Measurements from ENCODE around the gene VIT. TPM values are rescaled to one million over a fixed set of nuclear protein-coding genes. Genes with fewer than 3 reads are reported as not detected.

The VIT gene
- total RNA-seq, 1 donor from 2014 or later = 0.32 TPM

GRCh38 chr2:36831185-36831584, 134.7 kb downstream of the VIT start:
- Histone ChIP-seq H3K27ac (no peak overlapping the region), H3K9me3 (no peaks in the 10 kb centered on the region), H3K27me3 (no peaks in the 10 kb centered on the region), H3K4me1 (no peaks in the 10 kb centered on the region), H3K4me3 (no peak overlapping the region), H3K36me3 (no peaks in the 10 kb centered on the region)
- TF ChIP-seq, protein P1, sequence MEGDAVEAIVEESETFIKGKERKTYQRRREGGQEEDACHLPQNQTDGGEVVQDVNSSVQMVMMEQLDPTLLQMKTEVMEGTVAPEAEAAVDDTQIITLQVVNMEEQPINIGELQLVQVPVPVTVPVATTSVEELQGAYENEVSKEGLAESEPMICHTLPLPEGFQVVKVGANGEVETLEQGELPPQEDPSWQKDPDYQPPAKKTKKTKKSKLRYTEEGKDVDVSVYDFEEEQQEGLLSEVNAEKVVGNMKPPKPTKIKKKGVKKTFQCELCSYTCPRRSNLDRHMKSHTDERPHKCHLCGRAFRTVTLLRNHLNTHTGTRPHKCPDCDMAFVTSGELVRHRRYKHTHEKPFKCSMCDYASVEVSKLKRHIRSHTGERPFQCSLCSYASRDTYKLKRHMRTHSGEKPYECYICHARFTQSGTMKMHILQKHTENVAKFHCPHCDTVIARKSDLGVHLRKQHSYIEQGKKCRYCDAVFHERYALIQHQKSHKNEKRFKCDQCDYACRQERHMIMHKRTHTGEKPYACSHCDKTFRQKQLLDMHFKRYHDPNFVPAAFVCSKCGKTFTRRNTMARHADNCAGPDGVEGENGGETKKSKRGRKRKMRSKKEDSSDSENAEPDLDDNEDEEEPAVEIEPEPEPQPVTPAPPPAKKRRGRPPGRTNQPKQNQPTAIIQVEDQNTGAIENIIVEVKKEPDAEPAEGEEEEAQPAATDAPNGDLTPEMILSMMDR (IDR thresholded peaks at IDR 0.05) = no peak
- intact Hi-C loops (cut with DNase I) = no loop called here
- ATAC-seq (no peak), DNase-seq (no peak)

DNA sequence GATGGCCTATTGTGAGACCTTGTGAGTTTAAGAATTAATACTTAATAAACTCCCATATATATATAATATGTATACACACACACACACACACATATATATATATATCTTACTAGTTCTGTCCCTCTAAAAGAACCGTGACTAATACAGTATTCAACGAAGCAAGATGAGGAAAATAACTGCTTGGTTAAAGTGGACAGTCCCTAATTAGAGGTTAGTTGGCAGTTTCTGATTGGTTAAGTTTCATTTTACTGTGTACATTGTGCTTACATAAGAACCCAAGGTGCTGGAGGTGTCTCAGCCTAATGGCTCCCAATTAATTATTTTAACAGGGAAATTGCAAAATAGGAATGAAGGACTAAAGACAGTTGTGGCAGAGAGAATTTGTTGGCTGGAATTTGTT, 137.7 kb downstream of the VIT start:
- no peak overlapping the region for H3K27ac ChIP-seq
- DNase-seq = no peak
- H3K4me3 ChIP-seq = no peak overlapping the region
- no peaks in the 10 kb centered on the region for H3K36me3 ChIP-seq
- H3K4me1 ChIP-seq = no peaks in the 10 kb centered on the region
- no peak for ATAC-seq
- H3K9me3 ChIP-seq = no peaks in the 10 kb centered on the region
- TF ChIP-seq, protein P1 (IDR thresholded peaks at IDR 0.05) = no peak
- H3K27me3 ChIP-seq = no peaks in the 10 kb centered on the region
- intact Hi-C loops (cut with DNase I) = no loop called here

DNA sequence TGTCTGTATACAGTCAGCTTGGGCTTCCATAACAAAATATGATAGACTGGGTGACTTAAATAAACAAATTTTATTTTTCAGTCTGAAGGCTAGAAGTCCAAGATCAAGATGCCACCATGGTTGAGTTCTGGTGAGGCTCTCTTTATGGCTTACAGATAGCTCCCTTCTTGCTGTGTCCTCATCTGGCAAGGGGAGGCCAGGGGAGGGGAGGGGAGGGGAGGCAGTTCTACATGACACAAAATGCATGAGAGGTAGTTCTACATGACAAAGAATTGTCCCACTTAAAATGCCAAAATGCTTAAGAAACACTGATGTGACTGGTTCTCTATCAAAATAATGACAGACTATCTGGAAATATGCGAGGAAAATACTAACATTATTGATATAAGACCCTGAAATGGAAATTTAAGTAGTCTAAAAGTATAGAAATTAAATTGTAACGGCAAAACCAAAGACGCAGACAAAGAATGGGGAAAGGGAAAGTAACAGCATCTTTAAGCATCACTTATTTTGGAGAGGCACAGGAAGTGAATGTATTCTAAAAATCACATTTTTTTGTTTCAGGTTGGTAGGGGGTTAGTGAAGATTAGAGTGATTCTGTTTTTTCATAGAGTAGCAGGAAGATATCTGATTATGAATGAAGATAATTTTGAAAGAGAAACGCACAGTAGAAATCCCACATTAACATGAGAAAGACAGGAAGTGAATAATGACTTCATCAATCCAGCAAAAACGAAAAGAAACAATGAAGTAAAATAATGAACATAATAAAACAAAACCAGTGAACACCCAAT, 138.4 kb downstream of the VIT start:
- TF ChIP-seq, protein P1 (IDR thresholded peaks at IDR 0.05) = no peak
- Histone ChIP-seq H3K36me3 (no peaks in the 10 kb centered on the region), H3K27me3 (no peaks in the 10 kb centered on the region), H3K27ac (no peak overlapping the region), H3K4me3 (no peak overlapping the region), H3K9me3 (no peaks in the 10 kb centered on the region), H3K4me1 (no peaks in the 10 kb centered on the region)
- intact Hi-C loops (cut with DNase I) = no loop called here
- ATAC-seq = no peak
- DNase-seq = no peak

- Histone ChIP-seq H3K9me3 (no peaks in the 10 kb centered on the region), H3K4me3 (no peak overlapping the region), H3K27ac (no peak overlapping the region), H3K27me3 (no peaks in the 10 kb centered on the region), H3K36me3 (peaks cover 15% of the 10 kb centered on the region), H3K4me1 (no peaks in the 10 kb centered on the region)
- no peak for DNase-seq
- intact Hi-C loops (cut with DNase I) = no loop called here
- ATAC-seq = no peak
- TF ChIP-seq, protein P1 (IDR thresholded peaks at IDR 0.05) = no peak
Observed at GRCh38 chr2:36839976-36840617, 143.6 kb downstream of the VIT start.

DNA sequence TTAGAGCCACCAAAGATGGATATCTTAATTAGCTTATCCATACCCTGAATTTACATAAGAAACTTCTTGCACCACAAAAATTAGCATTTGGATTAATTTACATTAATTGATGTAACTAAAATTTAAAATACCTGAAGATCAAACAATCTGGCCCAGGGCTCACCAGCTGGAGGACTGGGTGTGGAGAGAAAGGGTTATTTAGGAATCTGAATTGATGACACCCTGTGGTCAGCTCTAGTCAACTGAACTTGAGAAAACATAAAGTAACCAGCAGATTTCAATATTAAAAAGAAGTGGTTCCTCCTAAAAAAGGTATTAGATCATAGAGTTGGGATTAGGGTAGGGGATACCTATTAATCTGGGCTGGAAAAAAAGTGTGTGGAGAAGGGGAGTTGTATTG, 147.3 kb downstream of the VIT start:
- no peak for DNase-seq
- Histone ChIP-seq H3K36me3 (peaks cover 31% of the 10 kb centered on the region), H3K27me3 (no peaks in the 10 kb centered on the region), H3K9me3 (no peaks in the 10 kb centered on the region), H3K4me3 (no peak overlapping the region), H3K4me1 (no peaks in the 10 kb centered on the region), H3K27ac (no peak overlapping the region)
- intact Hi-C loops (cut with DNase I) = no loop called here
- TF ChIP-seq, protein P1 (IDR thresholded peaks at IDR 0.05) = no peak
- no peak for ATAC-seq
